NCI-H1694 treated with DMSO at 0.1 percent for 48 hours (cell line): Measurements from ENCODE around the gene TRAPPC1.
"Not testable (repeated sequence)": the region's sequence is repeated elsewhere in the genome, so short reads cannot be mapped to it uniquely, and the experiment has no call there.

ENCODE experiments used
- DNase-seq: peaks from one replicate; lab custom pipeline; 2025; lab: John Stamatoyannopoulos, UW

The TRAPPC1 gene, protein sequence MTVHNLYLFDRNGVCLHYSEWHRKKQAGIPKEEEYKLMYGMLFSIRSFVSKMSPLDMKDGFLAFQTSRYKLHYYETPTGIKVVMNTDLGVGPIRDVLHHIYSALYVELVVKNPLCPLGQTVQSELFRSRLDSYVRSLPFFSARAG

DNA sequence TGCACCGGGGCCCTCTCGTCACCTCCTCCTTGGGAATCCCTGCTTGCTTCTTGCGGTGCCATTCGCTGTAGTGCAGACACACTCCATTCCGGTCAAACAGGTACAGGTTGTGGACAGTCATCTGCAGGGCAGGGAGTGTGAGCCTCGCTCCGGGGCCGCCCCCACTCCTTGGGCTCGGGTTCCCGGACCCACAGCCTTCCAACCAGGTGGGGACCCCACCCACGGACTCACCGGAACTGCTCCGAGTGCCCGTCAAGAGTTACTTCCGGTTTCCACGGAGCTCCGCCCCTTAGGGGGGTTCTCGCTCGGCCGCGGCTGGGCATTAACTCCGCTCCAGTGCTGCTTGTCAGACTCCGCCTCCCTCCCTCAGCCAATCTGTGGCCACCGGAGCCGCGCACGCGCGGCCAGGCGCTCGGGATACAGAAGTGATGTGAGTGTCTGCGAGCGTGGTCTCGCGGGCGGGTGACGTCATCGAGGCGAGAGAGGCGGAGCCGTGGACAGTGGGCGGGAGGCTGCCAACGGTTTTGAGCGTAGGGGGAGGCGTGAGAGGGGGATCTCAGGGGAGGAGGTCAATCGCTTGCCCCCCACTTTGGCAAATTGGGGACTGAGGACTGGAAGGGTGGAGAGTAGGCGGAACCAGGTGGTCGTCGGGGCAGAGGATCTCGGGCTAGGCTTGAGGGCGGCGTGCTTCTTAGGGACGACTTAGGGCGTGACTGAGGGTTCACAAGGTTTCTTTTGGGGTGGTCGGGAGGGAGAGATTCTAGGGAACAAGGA lies at the start of gene TRAPPC1, which contains the start of gene CNTROB:
Gene TRAPPC1 (minus strand): TSS at position 238 of the 774 bp plus-strand sequence. CDS start 117 bp downstream, at position 121.
Gene CNTROB (plus strand): TSS at position 498 of the 774 bp plus-strand sequence. CDS start 874 bp downstream, outside the sequence.
- DNase-seq, result peak; percentile 98

DNA sequence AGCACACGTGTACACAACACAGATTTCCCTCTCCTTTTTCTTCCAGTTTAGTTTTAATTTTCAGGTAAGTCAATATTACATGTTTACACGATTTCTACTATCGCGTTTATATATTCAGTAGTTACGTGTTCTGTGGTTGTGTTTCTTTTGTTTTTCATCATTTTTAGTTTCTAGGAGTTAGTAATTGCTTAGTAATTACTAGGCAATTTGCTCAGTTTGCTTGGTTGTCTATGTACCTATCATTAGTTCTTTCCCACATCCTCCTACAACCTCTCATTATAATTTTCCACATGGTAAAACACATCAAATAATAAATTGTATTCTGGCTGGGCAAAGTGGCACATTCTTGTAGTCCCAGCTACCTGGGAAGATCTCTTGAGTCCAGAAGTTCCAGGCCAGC lies 46.1 kb upstream of the TRAPPC1 start:
- DNase-seq, result no peak

DNA sequence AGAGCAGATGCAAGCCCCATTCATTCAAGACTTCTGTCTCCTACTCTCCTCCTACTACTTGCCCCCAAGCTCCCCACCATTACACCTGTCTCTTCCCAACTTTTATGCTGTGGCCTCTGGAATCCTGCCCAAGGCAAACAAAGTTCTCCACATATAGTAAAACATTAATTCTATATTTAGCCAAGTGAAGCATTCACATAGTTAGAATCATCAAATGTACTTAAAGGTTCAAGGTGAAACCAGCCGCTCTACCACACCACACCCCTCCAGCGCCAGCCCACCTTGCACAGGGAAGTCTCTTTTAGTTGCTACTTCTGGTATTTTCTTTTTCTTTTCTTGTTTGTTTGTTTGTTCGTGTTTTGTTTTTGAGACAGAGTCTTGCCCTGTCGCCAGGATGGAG lies 45.3 kb upstream of the TRAPPC1 start:
- no peak for DNase-seq

DNA sequence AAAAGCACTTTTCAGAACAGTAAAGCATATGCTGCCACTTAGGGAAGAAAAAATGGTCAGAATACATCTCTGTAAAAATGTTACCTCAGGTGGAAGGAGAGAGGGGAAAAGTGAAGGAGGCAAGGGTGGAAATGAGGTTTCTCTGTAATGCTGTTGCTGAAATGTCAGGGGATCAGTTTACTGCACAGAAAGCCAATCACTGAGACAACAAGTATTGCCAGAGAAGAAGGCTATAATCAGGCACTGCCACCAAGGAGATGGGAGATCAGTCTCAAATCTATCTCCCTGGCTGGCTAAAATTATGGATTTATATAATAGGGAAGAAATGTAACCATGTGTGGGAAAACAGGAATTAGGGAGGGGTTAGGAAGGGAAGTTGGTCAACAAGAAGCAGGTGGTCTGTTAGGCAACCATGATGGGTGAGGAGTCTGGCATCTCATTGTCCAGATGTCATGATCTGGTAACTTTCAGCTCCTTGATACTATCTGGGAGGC lies 42.9 kb upstream of the TRAPPC1 start:
- no peak for DNase-seq

DNA sequence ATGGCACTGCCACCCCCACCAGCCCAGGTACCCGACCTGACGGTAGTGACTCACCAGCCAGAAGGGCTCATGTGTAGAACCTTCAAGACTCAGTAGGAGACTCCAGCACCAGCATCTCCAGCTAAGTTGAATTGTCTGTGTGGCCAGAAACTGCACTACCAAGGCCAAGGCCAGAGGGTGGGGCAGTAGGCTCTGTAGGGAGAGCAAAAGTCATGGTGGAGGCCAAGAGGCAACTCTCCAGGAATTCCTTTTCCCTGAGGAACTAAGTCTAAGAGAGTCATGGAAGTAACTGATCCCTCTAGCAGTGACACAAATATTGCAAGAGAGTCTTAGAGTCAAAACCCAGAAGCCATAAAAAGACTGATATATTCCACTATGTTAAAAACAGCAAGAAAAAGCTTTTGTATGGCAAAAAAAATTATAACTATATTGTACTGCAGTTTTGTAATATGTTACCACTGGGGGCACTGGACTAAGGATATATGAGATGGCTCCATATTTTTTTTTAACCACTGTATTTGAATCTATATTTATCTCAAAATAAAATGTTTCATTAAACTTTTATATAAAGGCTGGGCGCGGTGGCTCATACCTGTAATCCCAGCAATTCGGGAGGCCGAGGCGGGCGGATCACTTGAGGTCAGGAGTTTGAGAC lies 40.5 kb upstream of the TRAPPC1 start:
- DNase-seq, result no peak

GRCh38 chr17:7971651-7972050 lies 39.9 kb upstream of the TRAPPC1 start:
- DNase-seq, result no peak

- DNase-seq, result no peak
Observed at GRCh38 chr17:7969433-7969832, 37.7 kb upstream of the TRAPPC1 start.

DNA sequence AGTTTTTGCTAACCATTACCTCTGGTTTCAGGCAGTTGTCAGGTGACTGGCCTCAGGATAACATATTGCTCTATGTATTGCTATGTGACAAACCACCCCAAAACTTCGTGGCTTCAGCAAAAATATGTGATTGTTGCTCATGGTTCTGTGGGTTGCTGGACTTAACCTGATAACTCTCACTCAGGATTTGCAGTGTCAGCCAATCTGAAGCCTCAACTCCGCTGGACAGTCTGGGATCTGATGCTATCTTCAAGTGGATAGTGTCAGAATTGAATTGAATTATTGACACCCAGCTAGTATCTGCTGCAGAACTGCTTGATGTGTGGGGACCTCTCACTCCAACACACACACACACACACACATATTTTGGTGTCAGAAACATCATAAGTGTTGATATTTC lies 36.0 kb upstream of the TRAPPC1 start:
- DNase-seq, result no peak

DNA sequence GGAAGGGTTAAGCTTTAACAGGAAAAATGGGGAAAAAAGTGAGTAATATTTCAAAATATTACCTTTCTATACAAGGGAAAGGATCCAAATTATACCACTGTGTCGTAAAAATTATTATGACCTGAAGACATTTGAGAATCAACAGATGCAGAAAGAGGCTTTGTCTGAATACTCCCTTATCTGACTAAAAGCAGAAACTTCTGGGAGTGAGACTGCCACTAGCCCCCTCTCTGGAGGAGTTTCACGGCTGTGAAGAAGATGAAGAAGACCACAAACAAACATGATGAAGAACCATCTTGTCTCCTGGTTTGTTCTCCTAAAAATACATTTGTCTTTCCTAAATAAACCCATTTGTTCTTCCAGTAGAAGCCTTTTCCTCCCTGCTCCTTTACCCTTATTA lies 29.7 kb upstream of the TRAPPC1 start:
- DNase-seq, result no peak

GRCh38 chr17:7959503-7960253 lies 27.9 kb upstream of the TRAPPC1 start:
- no peak for DNase-seq

GRCh38 chr17:7956228-7956965 lies 24.7 kb upstream of the TRAPPC1 start:
- DNase-seq, result no peak

GRCh38 chr17:7955414-7956227 lies 23.9 kb upstream of the TRAPPC1 start:
- DNase-seq, result no peak

GRCh38 chr17:7953266-7953665 lies 21.5 kb upstream of the TRAPPC1 start:
- DNase-seq, result not testable (repeated sequence)

DNA sequence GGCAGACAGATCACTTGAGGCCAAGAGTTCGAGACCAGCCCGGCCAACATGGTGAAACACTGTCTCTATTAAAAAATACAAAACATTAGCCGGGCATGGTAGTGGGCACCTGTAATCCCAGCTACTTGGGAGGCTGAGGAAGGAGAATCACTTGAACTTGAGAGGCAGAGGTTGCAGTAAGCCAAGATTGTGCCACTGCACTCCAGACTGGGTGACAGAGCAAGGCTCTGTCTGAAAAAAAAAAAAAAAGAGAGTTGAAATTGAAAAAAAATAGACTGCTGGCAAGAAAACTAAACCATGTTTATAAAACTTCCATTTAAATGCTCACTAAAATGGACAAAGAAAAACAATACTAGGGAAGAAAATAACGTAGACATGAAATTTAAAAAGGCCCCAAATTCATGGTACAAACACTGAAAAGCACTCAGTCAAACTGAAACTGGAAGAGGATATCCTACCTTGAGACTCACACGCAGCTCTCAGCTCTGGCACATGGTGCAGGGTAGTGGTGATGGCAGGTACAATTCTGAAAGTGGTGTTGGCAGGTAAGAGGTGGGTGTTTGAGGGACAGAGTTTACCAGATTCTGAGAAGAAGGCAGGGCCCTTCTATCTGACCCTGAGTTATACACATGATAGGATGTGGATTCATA lies 19.5 kb upstream of the TRAPPC1 start:
- DNase-seq, result no peak

DNA sequence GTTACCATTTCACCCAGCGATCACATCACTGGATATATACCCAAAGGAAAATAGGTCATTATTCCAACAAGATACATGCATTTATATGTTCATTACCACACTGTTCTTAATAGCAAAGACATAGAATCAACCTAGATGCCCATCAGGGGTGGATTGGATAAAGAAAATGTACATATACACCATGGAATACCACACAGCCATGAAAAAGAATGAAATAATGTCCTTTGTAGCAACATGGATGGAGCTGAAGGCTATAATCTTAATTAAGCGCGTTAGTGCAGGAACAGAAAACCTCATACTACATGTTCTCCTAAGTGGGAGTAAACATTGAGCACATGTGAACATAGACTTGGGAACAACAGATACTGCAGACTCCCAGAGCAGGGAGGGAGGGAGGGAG lies 18.8 kb upstream of the TRAPPC1 start:
- no peak for DNase-seq

- no peak for DNase-seq
Observed at GRCh38 chr17:7947651-7948050, 15.9 kb upstream of the TRAPPC1 start.

- no peak for DNase-seq
Observed at GRCh38 chr17:7946441-7946840, 14.7 kb upstream of the TRAPPC1 start.

DNA sequence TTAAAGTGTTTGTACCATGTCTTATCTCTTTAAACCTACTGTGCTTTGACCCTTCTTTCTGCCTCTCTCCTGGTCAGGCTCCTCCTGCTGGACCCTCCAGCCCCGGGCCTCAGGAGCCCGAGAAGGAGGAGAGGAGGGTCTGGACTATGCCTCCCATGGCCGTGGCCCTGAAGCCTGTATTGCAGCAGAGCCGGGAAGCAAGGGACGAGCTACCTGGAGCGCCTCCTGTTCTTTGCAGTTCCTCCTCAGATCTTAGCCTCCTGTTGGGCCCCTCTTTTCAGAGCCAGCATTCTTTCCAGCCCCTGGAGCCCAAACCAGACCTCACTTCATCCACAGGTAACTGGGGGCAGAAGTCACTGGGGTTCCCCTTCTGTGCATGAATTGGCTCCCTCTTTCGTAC lies 13.9 kb upstream of the TRAPPC1 start:
- DNase-seq, result no peak

GRCh38 chr17:7944326-7944725 lies 12.6 kb upstream of the TRAPPC1 start:
- DNase-seq, result no peak

GRCh38 chr17:7943291-7943690 lies 11.5 kb upstream of the TRAPPC1 start:
- no peak for DNase-seq
